Esophagus squamous epithelium (tissue), 5 donors: ENCODE measurements around the gene PRR33. TPM values are rescaled to one million over a fixed set of nuclear protein-coding genes. Genes with fewer than 3 reads are reported as not detected.

Experiments
- DNase-seq: peaks from one replicate; lab custom pipeline; 2025; lab: John Stamatoyannopoulos, UW
- H3K27ac ChIP-seq, 4 donors: fragments of 200-600 bp; sonication (generic); one replicate each; pipeline ENCODE4 v1.5.1; 2016 to 2019; ENCODE audit warnings: mild to moderate bottlenecking in 1 of 4
- H3K27me3 ChIP-seq, 4 donors: fragments of 200-600 bp; sonication (generic); 1 replicate in 3 of 4; 2 replicates in 1 of 4; pipeline versions ENCODE4 v1.5.1 to v1.6.0; 2017 to 2021; ENCODE audit warnings: antibody characterized with exemption in 1 of 4
- H3K36me3 ChIP-seq, 3 donors: fragments of 200-600 bp; sonication (generic); one replicate each; pipeline ENCODE4 v1.5.1; 2016 to 2019
- H3K4me1 ChIP-seq, 3 donors: fragments of 200-600 bp; sonication (generic); one replicate each; pipeline ENCODE4 v1.5.1; 2017 to 2019
- H3K4me3 ChIP-seq, 4 donors: fragments of 200-600 bp; sonication (generic); 1 replicate in 3 of 4; 2 replicates in 1 of 4; pipeline ENCODE4 v1.5.1; 2016 to 2019; ENCODE audit warnings: mild to moderate bottlenecking in 2 of 4, moderate library complexity in 1 of 4
- H3K9me3 ChIP-seq, 3 donors: fragments of 200-600 bp; sonication (generic); one replicate each; pipeline ENCODE4 v1.5.1; 2016 to 2019
- CTCF ChIP-seq, 6 experiments: fragments of 450-650 bp in 4 of 6; fragments of 200-600 bp in 2 of 6; sonication (generic) in 2 of 6; IDR thresholded peaks; one replicate each; pipeline ENCODE4 v1.5.1; 2016 to 2019; ENCODE audit warnings: antibody characterized with exemption in 6 of 6, mild to moderate bottlenecking in 4 of 6, moderate library complexity in 4 of 6
- POLR2A ChIP-seq, 4 donors: fragments of 450-650 bp; IDR thresholded peaks; one replicate each; pipeline ENCODE4 v1.6.1; 2017; ENCODE audit warnings: antibody characterized with exemption in 4 of 4, mild to moderate bottlenecking in 4 of 4, moderate library complexity in 3 of 4
- WGBS, 2 donors: methylation state at CpG; one replicate each; pipeline ENCODE4 v1.1.5; 2018; 5-methylcytosine and 5-hydroxymethylcytosine counted together
- intact Hi-C: fragments of 100-400 bp; cut with DNase I; formaldehyde crosslinking; loops from one replicate; pipeline ENCODE4 v1.15.0; 2022
- total RNA-seq, 4 donors: library from RNA; depleted of rRNA; stranded (reverse); fragments of >200 nt; gene quantifications; one replicate each; pipeline ENCODE4 v1.1.0, GENCODE V29; 2016
- donor health status: DM: yes; HTN: yes; CAD: no.

PRR33 gene
- total RNA-seq, 4 donors from 2014 or later, result not detected

- Histone ChIP-seq H3K4me1 (peaks cover 5 to 79% (median 17%) of the 10 kb centered on the region in 3 donors), H3K9me3 (no peaks in the 10 kb centered on the region), H3K27ac (peak overlapping the region in 2 of 4 donors; percentile 39 to 49), H3K36me3 (no peaks in the 10 kb centered on the region), H3K27me3 (peaks cover 0 to 4% (median 0%) of the 10 kb centered on the region in 4 donors), H3K4me3 (no peak overlapping the region)
- intact Hi-C loops, result loop anchor here (10.0 kb wide), 2 partner anchors 82 to 232 kb away; partner anchors contain the start of gene KRTAP5-6
- TF ChIP-seq CTCF (IDR thresholded peaks at IDR 0.05), result no peak
- no peak for TF ChIP-seq POLR2A (IDR thresholded peaks at IDR 0.05)
- 67 to 81% methylated on average over 6 to 17 of the region's 28 CpGs for WGBS, 2 donors
- no peak for DNase-seq
These were observed 35.5 kb upstream of the PRR33 start for GRCh38 chr11:1927026-1927847.

- Histone ChIP-seq H3K9me3 (no peaks in the 10 kb centered on the region), H3K4me1 (peaks cover 8 to 82% (median 20%) of the 10 kb centered on the region in 3 donors), H3K4me3 (no peak overlapping the region), H3K27ac (peak overlapping the region in 1 of 4 donors; percentile 72), H3K36me3 (no peaks in the 10 kb centered on the region), H3K27me3 (peaks cover 0 to 6% (median 0%) of the 10 kb centered on the region in 4 donors)
- 79 to 83% methylated on average over 26 to 38 of the region's 41 CpGs for WGBS, 2 donors
- TF ChIP-seq POLR2A (IDR thresholded peaks at IDR 0.05) (no peak), CTCF (IDR thresholded peaks at IDR 0.05) (no peak)
- DNase-seq, result no peak
- intact Hi-C loops, result loop anchor here (10.0 kb wide), 2 partner anchors 82 to 232 kb away; partner anchors contain the start of gene KRTAP5-6
These were observed 34.7 kb upstream of the PRR33 start for GRCh38 chr11:1926156-1927025.

GRCh38 chr11:1925373-1926155, 33.9 kb upstream of the PRR33 start:
- Histone ChIP-seq H3K4me3 (no peak overlapping the region), H3K36me3 (no peaks in the 10 kb centered on the region), H3K4me1 (peaks cover 12 to 81% (median 20%) of the 10 kb centered on the region in 3 donors), H3K27ac (peak overlapping the region in 1 of 4 donors; percentile 72), H3K9me3 (no peaks in the 10 kb centered on the region), H3K27me3 (peaks cover 0 to 12% (median 0%) of the 10 kb centered on the region in 4 donors)
- TF ChIP-seq POLR2A (IDR thresholded peaks at IDR 0.05) (no peak), CTCF (IDR thresholded peaks at IDR 0.05) (no peak)
- no peak for DNase-seq
- WGBS, 2 donors, result 80 to 100% methylated on average over 2 to 12 of the region's 23 CpGs
- intact Hi-C loops, result loop anchor here (10.0 kb wide), 2 partner anchors 81 to 231 kb away; partner anchors contain the start of gene KRTAP5-6

GRCh38 chr11:1924646-1925372, 33.1 kb upstream of the PRR33 start:
- Histone ChIP-seq H3K27ac (peak overlapping the region in 2 of 4 donors; percentile 44 to 72), H3K4me1 (peaks cover 12 to 80% (median 20%) of the 10 kb centered on the region in 3 donors), H3K9me3 (no peaks in the 10 kb centered on the region), H3K27me3 (peaks cover 0 to 19% (median 0%) of the 10 kb centered on the region in 4 donors), H3K4me3 (no peak overlapping the region), H3K36me3 (no peaks in the 10 kb centered on the region)
- DNase-seq, result no peak
- 82 to 86% methylated on average over 8 to 9 of the region's 21 CpGs for WGBS, 2 donors
- no peak for TF ChIP-seq CTCF (IDR thresholded peaks at IDR 0.05)
- no peak for TF ChIP-seq POLR2A (IDR thresholded peaks at IDR 0.05)
- intact Hi-C loops, result loop anchor here (10.0 kb wide), 2 partner anchors 80 to 230 kb away; partner anchors contain the start of gene KRTAP5-6
